GM18511 (cell line): Measurements from ENCODE around the gene METTL17.

ENCODE experiments used
- ATAC-seq: cut with Tn5 transposase; IDR thresholded peaks from one replicate; pipeline ENCODE4 v1.9.1; 2021; ENCODE audit warnings: mild to moderate bottlenecking, moderate library complexity; ENCODE audit not compliant: unreplicated experiment

The METTL17 gene

DNA sequence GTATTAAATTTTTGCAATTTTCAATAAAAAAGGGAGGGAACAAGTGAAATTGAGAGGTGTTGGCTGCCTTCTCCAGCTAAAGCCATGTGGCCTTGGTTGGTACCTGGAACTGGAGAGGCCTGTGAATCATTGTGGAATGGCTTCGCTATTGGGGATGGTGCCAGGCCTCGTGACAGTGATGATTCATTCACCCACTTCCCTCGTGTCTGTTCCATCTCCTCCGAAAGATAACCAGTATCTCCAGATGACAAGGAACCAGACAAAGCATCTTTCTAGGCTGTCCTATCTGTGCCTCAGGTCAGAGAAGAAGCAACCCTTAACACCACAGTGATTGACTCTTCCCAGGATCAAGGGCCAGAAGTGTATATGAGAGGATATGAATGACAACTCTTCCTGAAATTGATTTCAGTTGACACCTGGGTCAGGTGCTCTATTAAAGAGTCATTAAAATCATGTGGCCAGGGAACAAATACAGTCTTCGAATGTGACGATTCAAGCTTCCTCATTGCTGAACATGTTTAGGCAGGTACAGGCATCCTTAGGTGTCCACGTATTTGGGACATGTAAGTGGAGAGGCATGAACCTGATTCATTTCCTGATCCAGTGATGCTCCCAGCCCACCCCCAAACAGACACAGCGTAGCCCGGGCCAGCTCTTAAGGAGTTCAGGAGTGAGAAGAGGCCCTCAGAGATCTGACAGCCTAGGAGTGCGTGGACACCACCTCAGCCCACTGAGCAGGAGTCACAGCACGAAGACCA lies 52.1 kb downstream of the METTL17 start, which contains the start of gene RNASE7:
Gene RNASE7, plus strand, starts transcription at position 687 of the 758 bp plus-strand sequence. CDS start 631 bp downstream, outside the sequence.
- no peak for ATAC-seq

DNA sequence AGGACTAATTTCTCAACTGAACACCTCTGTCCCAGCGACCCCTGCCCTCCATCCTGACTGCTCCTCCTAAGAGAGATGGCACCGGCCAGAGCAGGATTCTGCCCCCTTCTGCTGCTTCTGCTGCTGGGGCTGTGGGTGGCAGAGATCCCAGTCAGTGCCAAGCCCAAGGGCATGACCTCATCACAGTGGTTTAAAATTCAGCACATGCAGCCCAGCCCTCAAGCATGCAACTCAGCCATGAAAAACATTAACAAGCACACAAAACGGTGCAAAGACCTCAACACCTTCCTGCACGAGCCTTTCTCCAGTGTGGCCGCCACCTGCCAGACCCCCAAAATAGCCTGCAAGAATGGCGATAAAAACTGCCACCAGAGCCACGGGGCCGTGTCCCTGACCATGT lies 53.1 kb downstream of the METTL17 start:
- no peak for ATAC-seq

DNA sequence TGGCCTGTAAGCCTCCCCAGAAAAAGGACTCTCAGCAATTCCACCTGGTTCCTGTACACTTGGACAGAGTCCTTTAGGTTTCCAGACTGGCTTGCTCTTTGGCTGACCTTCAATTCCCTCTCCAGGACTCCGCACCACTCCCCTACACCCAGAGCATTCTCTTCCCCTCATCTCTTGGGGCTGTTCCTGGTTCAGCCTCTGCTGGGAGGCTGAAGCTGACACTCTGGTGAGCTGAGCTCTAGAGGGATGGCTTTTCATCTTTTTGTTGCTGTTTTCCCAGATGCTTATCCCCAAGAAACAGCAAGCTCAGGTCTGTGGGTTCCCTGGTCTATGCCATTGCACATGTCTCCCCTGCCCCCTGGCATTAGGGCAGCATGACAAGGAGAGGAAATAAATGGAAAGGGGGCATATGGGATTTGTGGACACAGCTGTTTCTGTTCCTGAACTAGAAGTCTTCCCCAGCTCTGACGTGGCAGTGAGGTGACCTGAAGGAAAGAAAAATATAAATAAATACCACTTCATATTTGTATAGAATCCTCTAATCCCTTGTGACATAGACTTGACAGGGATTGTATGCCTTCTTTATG lies 53.7 kb downstream of the METTL17 start:
- no peak for ATAC-seq

GRCh38 chr14:21043974-21044618 lies 54.3 kb downstream of the METTL17 start:
- no peak for ATAC-seq
